HepG2 (cell line): ENCODE results near the gene DPH7. TPM values are rescaled to one million over a fixed set of nuclear protein-coding genes. Genes with fewer than 3 reads are reported as not detected.
A peak's percentile ranks its signal among the peaks of the same experiment; 100 is the strongest.

Experiments used
- ATAC-seq: fragments of 200-7000 bp; cut with Tn5 transposase; 3 replicates; pipeline ENCODE4 v1.9.1; 2020; ENCODE audit warnings: mild to moderate bottlenecking, moderate library complexity
- BruUV-seq: library from RNA; stranded (reverse); fragments of 400-500 nt; replicated peaks from 2 replicates; lab custom pipeline; 2021; lab: Mats Ljungman, UMichigan
- CTCF ChIA-PET: fragments of 300-600 bp; formaldehyde crosslinking; extraction: SDS; loops from one replicate; lab custom pipeline; 2021; ENCODE audit warnings: low total read pairs, inconsistent platforms, low intra/inter-chr PET ratio; lab: Yijun Ruan, JAX
- POLR2A ChIA-PET: fragments of 350-600 bp; sonication (Branson Sonifier 250); formaldehyde crosslinking; loops from one replicate; lab custom pipeline; 2020; ENCODE audit warnings: antibody characterized with exemption, inconsistent platforms; lab: Yijun Ruan, JAX
- DNase-seq: peaks from one replicate; pipeline ENCODE4 v3.0.0-alpha.2; 2015; ENCODE audit warnings: low spot score
- FAIRE-seq: peaks from 3 replicates; lab custom pipeline; 2011; peaks lifted over from hg19 to GRCh38; lab: Jason Lieb, UNC
- H2AFZ ChIP-seq: one replicate; pipeline ENCODE4 v1.6.1; 2011; ENCODE audit warnings: low read length, inconsistent platforms
- H3K27ac ChIP-seq: fragments of 300-600 bp; 3 replicates; pipeline ENCODE4 v1.8.0; 2011; ENCODE audit warnings: mixed run types, mild to moderate bottlenecking, mixed read lengths, low read length, inconsistent platforms; ENCODE audit not compliant: insufficient read depth; ENCODE audit errors: extremely low read length
- H3K27me3 ChIP-seq, 2 experiments: fragments of 200-600 bp in 1 of 2; 2 replicates in 1 of 2; 3 replicates in 1 of 2; pipeline versions ENCODE4 v1.6.0 to v1.8.0; 2011; ENCODE audit warnings: low read length in 2 of 2, mild to moderate bottlenecking in 2 of 2, moderate library complexity in 2 of 2, inconsistent platforms in 1 of 2; ENCODE audit not compliant: insufficient read depth in 2 of 2, control insufficient read depth in 1 of 2
- H3K36me3 ChIP-seq, 2 experiments: fragments of 200-600 bp in 1 of 2; replicated peaks in 1 of 2; 2 replicates in 1 of 2; 3 replicates in 1 of 2; pipeline versions ENCODE4 v1.5.1 to v1.8.0; 2011; ENCODE audit warnings: low read length in 2 of 2, inconsistent platforms in 1 of 2; ENCODE audit not compliant: insufficient read depth in 2 of 2, control insufficient read depth in 1 of 2
- H3K4me1 ChIP-seq: 2 replicates; pipeline ENCODE4 v1.5.1; 2012; ENCODE audit warnings: low read length, inconsistent platforms; ENCODE audit not compliant: insufficient read depth
- H3K4me2 ChIP-seq: 2 replicates; pipeline ENCODE4 v1.6.0; 2011; ENCODE audit warnings: low read depth, low read length, inconsistent platforms
- H3K4me3 ChIP-seq, 3 experiments: fragments of 200-600 bp in 1 of 3; sonication (generic), shearing (Covaris generic) in 1 of 3; replicated peaks in 1 of 3; 2 replicates each; pipeline ENCODE4 v1.5.1; 2011 to 2016; ENCODE audit warnings: low read length in 3 of 3, inconsistent platforms in 2 of 3, low read depth in 2 of 3, mild to moderate bottlenecking in 2 of 3, control low read depth in 1 of 3, mixed read lengths in 1 of 3; ENCODE audit not compliant: insufficient read depth in 1 of 3
- H3K79me2 ChIP-seq: one replicate; pipeline ENCODE4 v1.6.1; 2011; ENCODE audit warnings: low read length, inconsistent platforms; ENCODE audit not compliant: insufficient read depth
- H3K9ac ChIP-seq: 2 replicates; pipeline ENCODE4 v1.6.0; 2011; ENCODE audit warnings: mild to moderate bottlenecking, low read depth, low read length, inconsistent platforms; ENCODE audit not compliant: insufficient read depth
- H3K9me3 ChIP-seq: 2 replicates; pipeline ENCODE4 v1.5.1; 2012; ENCODE audit warnings: mild to moderate bottlenecking, low read length
- H4K20me1 ChIP-seq: 2 replicates; pipeline ENCODE4 v1.6.0; 2011; ENCODE audit warnings: inconsistent platforms, mild to moderate bottlenecking, low read length, moderate library complexity; ENCODE audit not compliant: insufficient read depth
- ADNP ChIP-seq: sonication (generic); formaldehyde crosslinking; IDR thresholded peaks from 2 replicates; pipeline ENCODE4 v1.4.0; 2020; ENCODE audit warnings: missing genetic modification reagents
- CTCF ChIP-seq: sonication (generic); formaldehyde crosslinking; IDR thresholded peaks from 2 replicates; pipeline ENCODE4 v1.5.0; 2020; ENCODE audit warnings: mild to moderate bottlenecking, missing genetic modification reagents, moderate library complexity
- FOXJ3 ChIP-seq: sonication (generic); formaldehyde crosslinking; IDR thresholded peaks from 2 replicates; pipeline ENCODE4 v1.4.0; 2020; ENCODE audit warnings: missing genetic modification reagents, mild to moderate bottlenecking, borderline replicate concordance
- HMG20B ChIP-seq: conservative IDR thresholded peaks from 2 replicates; pipeline ENCODE4 v1.6.1; 2016; ENCODE audit warnings: missing genetic modification reagents, missing compliant biosample characterization
- JUN ChIP-seq: sonication (generic); formaldehyde crosslinking; IDR thresholded peaks from 2 replicates; pipeline ENCODE4 v1.4.0; 2020; ENCODE audit warnings: mild to moderate bottlenecking, missing genetic modification reagents
- KLF15 ChIP-seq: sonication (generic); formaldehyde crosslinking; IDR thresholded peaks from 2 replicates; pipeline ENCODE4 v1.8.1; 2023; ENCODE audit warnings: borderline replicate concordance, mild to moderate bottlenecking, inconsistent platforms, missing genetic modification reagents, mixed read lengths
- KLF9 ChIP-seq: IDR thresholded peaks from 2 replicates; pipeline ENCODE4 v1.6.1; 2016; ENCODE audit warnings: low read depth
- NR3C1 ChIP-seq: sonication (generic); formaldehyde crosslinking; IDR thresholded peaks from 2 replicates; pipeline ENCODE4 v1.4.0; 2020; ENCODE audit warnings: missing genetic modification reagents
- SKIL ChIP-seq: sonication (generic); formaldehyde crosslinking; IDR thresholded peaks from 2 replicates; pipeline ENCODE4 v1.8.0; 2022; ENCODE audit warnings: missing genetic modification reagents, mild to moderate bottlenecking, moderate library complexity, borderline replicate concordance
- STAG1 ChIP-seq: sonication (generic); formaldehyde crosslinking; IDR thresholded peaks from 2 replicates; pipeline ENCODE4 v1.4.0; 2020; ENCODE audit warnings: missing genetic modification reagents
- ZFP36L2 ChIP-seq: sonication (generic); formaldehyde crosslinking; IDR thresholded peaks from 2 replicates; pipeline ENCODE4 v1.4.0; 2020; ENCODE audit warnings: missing genetic modification reagents
- ZNF292 ChIP-seq: sonication (generic); formaldehyde crosslinking; IDR thresholded peaks from 2 replicates; pipeline ENCODE4 v1.8.1; 2022; ENCODE audit warnings: mild to moderate bottlenecking, low read depth, missing genetic modification reagents, borderline replicate concordance
- ZNF766 ChIP-seq: sonication (generic); formaldehyde crosslinking; IDR thresholded peaks from 2 replicates; pipeline ENCODE4 v1.5.0; 2020; ENCODE audit warnings: missing genetic modification reagents, borderline replicate concordance
- ZNF841 ChIP-seq: sonication (generic); formaldehyde crosslinking; IDR thresholded peaks from 2 replicates; pipeline ENCODE4 v1.8.1; 2023; ENCODE audit warnings: missing genetic modification reagents, borderline replicate concordance
- WGBS: methylation state at CpG from one replicate; pipeline ENCODE4 v1.1.6; 2017; ENCODE audit warnings: low lambda C conversion rate; 5-methylcytosine and 5-hydroxymethylcytosine counted together
- in situ Hi-C: cut with HindIII; loops from 2 replicates; pipeline ENCODE4 v1.10.0; 2017; ENCODE audit warnings: low pct_unique_long_range_greater_than_20kb; ENCODE audit not compliant: extremely low pct_ligation_motif_present
- intact Hi-C: fragments of 100-400 bp; cut with micrococcal nuclease; formaldehyde crosslinking; loops from one replicate; pipeline ENCODE4 v1.10.0; 2022; ENCODE audit not compliant: unreplicated experiment
- polyA plus RNA-seq, 8 experiments: library from polyadenylated mRNA; depleted of rRNA in 3 of 8; stranded (reverse) in 7 of 8; unstranded in 1 of 8; fragments of >200 nt; fragmentation: Illumina TruSeq in 4 of 8; extraction: Trizol in 4 of 8; gene quantifications; 2 replicates each; pipeline versions ENCODE4 v1.2.1 to v1.2.3, GENCODE V29; 2011 to 2016; ENCODE audit warnings: low read depth in 4 of 8, missing spikeins in 1 of 8, mixed read lengths in 1 of 8; ENCODE audit not compliant: insufficient read depth in 1 of 8
- total RNA-seq, 5 experiments: library from RNA; depleted of rRNA; stranded (reverse); fragments of >200 nt; fragmentation: Illumina TruSeq; extraction: Trizol; gene quantifications; 2 replicates each; pipeline ENCODE4 v1.2.3, GENCODE V29; 2016; ENCODE audit warnings: low read depth in 1 of 5

Gene DPH7
- total and polyA plus RNA-seq, 2 of the 13 experiments (the other 11 are each of a cell fraction or from before 2014, with no cell fraction given): 27.6 to 31.6 TPM

- ChIA-PET CTCF (no interaction called here), POLR2A (interaction anchor here (0.8 kb wide), 1 partner anchor 16 kb away, joined by 4 read pairs; no protein-coding TSS in a partner anchor)
- Histone ChIP-seq H3K79me2 (peaks cover 24% of the 10 kb centered on the region), H3K9me3 (no peaks in the 10 kb centered on the region), H3K27ac (no peak overlapping the region), H4K20me1 (no peaks in the 10 kb centered on the region; the same call in 1 of the 2 replicates), H3K4me1 (peaks cover 30% of the 10 kb centered on the region), H3K4me2 (0 out of 2 replicates have a peak overlapping the region, but pooled peaks have one; percentile 18), H3K9ac (no peak overlapping the region), H3K27me3 (no peaks in the 10 kb centered on the region), H2AFZ (no peak overlapping the region), H3K4me3 (no peak overlapping the region), H3K36me3 (peaks cover 12 to 39% of the 10 kb centered on the region in 2 experiments; a peak in 4 of 5 replicates)
- intact Hi-C loops (no loop called here), in situ Hi-C loops (no loop called here)
- no peak for DNase-seq
- TF ChIP-seq ZNF766 (CRISPR knock-in tag) (no peak), CTCF (CRISPR knock-in tag) (0 out of 2 replicates have a peak, but pooled peaks have one; percentile 9), HMG20B (CRISPR knock-in tag) (no peak)
- WGBS: 93% methylated on average over 6 of the region's 12 CpGs
- FAIRE-seq: no peak
- no TSS peak for BruUV-seq
- ATAC-seq: no peak
These were observed 2.9 kb downstream of the DPH7 start for GRCh38 chr9:137575716-137576411.

- no peak overlapping the region for H3K9ac ChIP-seq
- ATAC-seq: no peak
These were observed 3.4 kb downstream of the DPH7 start for GRCh38 chr9:137575364-137575715.

More at GRCh38 chr9:137575364-137575715, 3.4 kb downstream of the DPH7 start:
- intact Hi-C loops: no loop called here
- FAIRE-seq (no peak), DNase-seq (no peak)
- no peaks in the 10 kb centered on the region for H3K27me3 ChIP-seq
- no peak overlapping the region for H3K4me3 ChIP-seq
- H3K9me3 ChIP-seq: no peaks in the 10 kb centered on the region
- WGBS: 93% methylated on average over 9 of the region's 9 CpGs
- H3K79me2 ChIP-seq: peaks cover 28% of the 10 kb centered on the region
- H2AFZ ChIP-seq: no peak overlapping the region
- POLR2A ChIA-PET: no interaction called here
- no peak for TF ChIP-seq NR3C1 (CRISPR knock-in tag)
- TF ChIP-seq FOXJ3 (CRISPR knock-in tag): no peak
- no peak for TF ChIP-seq KLF15
- TF ChIP-seq STAG1 (CRISPR knock-in tag): no peak
- TF ChIP-seq JUN (CRISPR knock-in tag): no peak
- TF ChIP-seq ZNF292 (CRISPR knock-in tag): no peak
- no peak for TF ChIP-seq ZFP36L2 (CRISPR knock-in tag)
- no peak for TF ChIP-seq ADNP (CRISPR knock-in tag)
- no peak for TF ChIP-seq ZNF841 (CRISPR knock-in tag)
- no peak for TF ChIP-seq KLF9
- no peak for TF ChIP-seq SKIL (CRISPR knock-in tag)
- no peaks in the 10 kb centered on the region; the same call in 1 of the 2 replicates for H4K20me1 ChIP-seq
- no peak overlapping the region for H3K27ac ChIP-seq
- H3K4me2 ChIP-seq: no peak overlapping the region
- no TSS peak for BruUV-seq
- CTCF ChIA-PET: no interaction called here
- peaks cover 29% of the 10 kb centered on the region for H3K4me1 ChIP-seq
- in situ Hi-C loops: no loop called here
- peaks cover 16 to 45% of the 10 kb centered on the region in 2 experiments; a peak in 4 of 5 replicates for H3K36me3 ChIP-seq
